H1 (cell line): ENCODE data around the gene MAP1B. TPM values are rescaled to one million over a fixed set of nuclear protein-coding genes. Genes with fewer than 3 reads are reported as not detected.

Experiments used
- ASH2L ChIP-seq: fragments of 200-600, 300-600 bp; sonication (generic); IDR thresholded peaks from one replicate; pipeline ENCODE4 v1.7.1; 2017; ENCODE audit warnings: low read length
- CREB1 ChIP-seq: IDR thresholded peaks from 2 replicates; pipeline ENCODE4 v1.6.1; 2012; ENCODE audit warnings: inconsistent platforms
- KDM4A ChIP-seq: IDR thresholded peaks from one replicate; pipeline ENCODE4 v1.7.1; 2012; ENCODE audit warnings: low read depth, mild to moderate bottlenecking, moderate library complexity, low read length, inconsistent platforms; ENCODE audit not compliant: severe bottlenecking
- POLR2A ChIP-seq, 2 experiments: IDR thresholded peaks; 1 replicate in 1 of 2; 2 replicates in 1 of 2; pipeline ENCODE4 v1.6.1; 2011; ENCODE audit warnings: low read depth in 2 of 2, low read length in 2 of 2, mild to moderate bottlenecking in 2 of 2; ENCODE audit errors: control extremely low read depth in 1 of 2
- POLR2AphosphoS5 ChIP-seq: IDR thresholded peaks from 2 replicates; pipeline ENCODE4 v1.6.1; 2011; ENCODE audit warnings: low read depth, low read length
- RNF2 ChIP-seq: fragments of 200-900, 300-1000 bp; sonication (generic); IDR thresholded peaks from 2 replicates; pipeline ENCODE4 v1.7.1; 2016; ENCODE audit warnings: borderline replicate concordance, low read depth, mild to moderate bottlenecking, antibody characterized with exemption, low read length; ENCODE audit not compliant: poor library complexity, severe bottlenecking; ENCODE audit errors: missing control alignments
- SIN3A ChIP-seq, 2 experiments: IDR thresholded peaks in 1 of 2; conservative IDR thresholded peaks in 1 of 2; 2 replicates each; pipeline ENCODE4 v1.6.1; 2011 to 2012; ENCODE audit warnings: low read length in 2 of 2, improper control_type of control experiment in 1 of 2, low read depth in 1 of 2, mild to moderate bottlenecking in 1 of 2
- SIX5 ChIP-seq: IDR thresholded peaks from 2 replicates; pipeline ENCODE4 v1.6.1; 2011; ENCODE audit warnings: mild to moderate bottlenecking, low read depth, low read length
- SP1 ChIP-seq: IDR thresholded peaks from 2 replicates; pipeline ENCODE4 v1.6.1; 2011; ENCODE audit warnings: low read depth, low read length
- SP2 ChIP-seq: IDR thresholded peaks from 2 replicates; pipeline ENCODE4 v1.6.1; 2012; ENCODE audit warnings: mild to moderate bottlenecking, low read length, inconsistent platforms
- TAF1 ChIP-seq: IDR thresholded peaks from 2 replicates; pipeline ENCODE4 v1.6.1; 2011; ENCODE audit warnings: mild to moderate bottlenecking, low read depth, low read length
- TBP ChIP-seq: IDR thresholded peaks from 2 replicates; pipeline ENCODE4 v1.6.1; 2011; ENCODE audit warnings: low read depth, low read length, improper control_type of control experiment
- polyA plus RNA-seq, 7 experiments: library from polyadenylated mRNA; depleted of rRNA in 3 of 7; stranded (reverse) in 5 of 7; unstranded in 2 of 7; fragments of >200 nt in 5 of 7; fragments of 200-250 nt in 2 of 7; gene quantifications; 1 replicate in 5 of 7; 2 replicates in 1 of 7; 4 replicates in 1 of 7; pipeline versions ENCODE4 v1.2.1 to v1.2.3, GENCODE V29; 2011 to 2013; ENCODE audit warnings: missing spikeins in 2 of 7, mixed read lengths in 2 of 7
- total RNA-seq: library from RNA; stranded (reverse); fragmentation: NEBNext Ultra II Directional; extraction: Animal tissue kit (Norgen Biotek cat#: 25700); gene quantifications from 2 replicates; pipeline ENCODE4 v1.2.1, GENCODE V29; 2021

Gene MAP1B
- total and polyA plus RNA-seq, 2 of the 8 experiments (the other 6 are each of a cell fraction or from before 2014, with no cell fraction given), result 24.5 to 120 TPM

- TF ChIP-seq SIN3A (conservative IDR thresholded peaks at IDR 0.05 in 1 of 2, IDR thresholded peaks at IDR 0.05 in 1 of 2; ENCODE audit: low read depth in 1 of 2, low read length in 2 of 2) (peak; percentile 86 to 88; a peak in 3 of 4 replicates), ASH2L (peak; percentile 77), TBP (peak; percentile 47; the same call in 1 of the 2 replicates), SP2 (no peak), KDM4A (peak; percentile 71), POLR2A (IDR thresholded peaks at IDR 0.05; ENCODE audit: control extremely low read depth in 1 of 2, low read depth in 2 of 2, low read length in 2 of 2) (peak in 1 of 2 experiments; percentile 64; a peak in 1 of 3 replicates), RNF2 (no peak), TAF1 (peak; percentile 55), SP1 (0 out of 2 replicates have a peak, but pooled peaks have one; percentile 42), SIX5 (no peak), POLR2AphosphoS5 (peak; percentile 15; the same call in 1 of the 2 replicates), CREB1 (no peak)
Observed at GRCh38 chr5:72108202-72109061, 1.2 kb downstream of the MAP1B start (continued).
